SH-SY5Y (cell line): ENCODE measurements around the gene MAP1LC3C.

Experiments used
- GATA2 ChIP-seq: IDR thresholded peaks from 2 replicates; pipeline ENCODE4 v1.6.1; 2011; ENCODE audit warnings: mild to moderate bottlenecking, low read depth, low read length
- GATA3 ChIP-seq: IDR thresholded peaks from 2 replicates; pipeline ENCODE4 v1.6.1; 2011; ENCODE audit warnings: low read depth, mild to moderate bottlenecking, low read length, moderate library complexity

- TF ChIP-seq GATA2 (no peak), GATA3 (no peak)
Observed at GRCh38 chr1:242019018-242019417, 20.1 kb upstream of the MAP1LC3C start.
